ENCODE data around the gene USP33. TPM values are rescaled to one million over a fixed set of nuclear protein-coding genes. Genes with fewer than 3 reads are reported as not detected.

Gene USP33
- total and polyA plus RNA-seq, 2 of the 13 experiments (the other 11 are each of a cell fraction or from before 2014, with no cell fraction given), result 32.0 to 49.1 TPM

DNA sequence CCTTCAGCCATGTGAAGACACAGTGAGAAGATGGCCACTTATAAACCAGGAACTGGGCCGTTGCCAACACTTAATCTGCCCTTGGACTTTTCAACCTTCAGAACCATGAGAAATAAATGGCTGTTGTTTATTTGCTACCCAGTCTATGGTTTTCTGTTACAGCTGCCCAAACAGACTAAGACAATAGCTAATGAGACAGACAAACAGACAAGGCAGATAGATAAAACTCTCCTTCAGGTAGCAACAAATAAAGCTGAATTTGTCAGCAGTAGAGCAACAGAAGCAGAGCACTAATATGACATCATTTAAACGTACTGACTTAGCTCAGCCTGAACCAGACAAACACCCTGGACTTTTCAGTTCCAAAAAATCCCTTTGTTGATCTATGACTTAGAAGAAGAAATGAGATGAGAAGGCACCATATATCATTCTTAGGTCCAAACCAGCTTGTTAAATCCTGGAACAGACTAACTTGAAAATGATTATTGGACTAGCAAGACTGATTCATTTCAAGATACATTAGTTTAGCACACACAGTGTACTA lies 104.1 kb downstream of the USP33 start (continued):
- TF ChIP-seq, protein P1, sequence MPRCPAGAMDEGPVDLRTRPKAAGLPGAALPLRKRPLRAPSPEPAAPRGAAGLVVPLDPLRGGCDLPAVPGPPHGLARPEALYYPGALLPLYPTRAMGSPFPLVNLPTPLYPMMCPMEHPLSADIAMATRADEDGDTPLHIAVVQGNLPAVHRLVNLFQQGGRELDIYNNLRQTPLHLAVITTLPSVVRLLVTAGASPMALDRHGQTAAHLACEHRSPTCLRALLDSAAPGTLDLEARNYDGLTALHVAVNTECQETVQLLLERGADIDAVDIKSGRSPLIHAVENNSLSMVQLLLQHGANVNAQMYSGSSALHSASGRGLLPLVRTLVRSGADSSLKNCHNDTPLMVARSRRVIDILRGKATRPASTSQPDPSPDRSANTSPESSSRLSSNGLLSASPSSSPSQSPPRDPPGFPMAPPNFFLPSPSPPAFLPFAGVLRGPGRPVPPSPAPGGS (CRISPR knock-in tag; IDR thresholded peaks at IDR 0.05), result no peak
- TF ChIP-seq RARA (CRISPR knock-in tag; IDR thresholded peaks at IDR 0.05) (peak; percentile 86), NFYC (CRISPR knock-in tag; IDR thresholded peaks at IDR 0.05) (no peak), ZNF205 (CRISPR knock-in tag; IDR thresholded peaks at IDR 0.05) (no peak), HOXA3 (CRISPR knock-in tag; IDR thresholded peaks at IDR 0.05) (no peak), NFKB2 (CRISPR knock-in tag; IDR thresholded peaks at IDR 0.05; ENCODE audit: borderline replicate concordance) (no peak), ZNF577 (CRISPR knock-in tag; IDR thresholded peaks at IDR 0.05; ENCODE audit: borderline replicate concordance, low read depth) (no peak), FOXA3 (CRISPR knock-in tag; IDR thresholded peaks at IDR 0.05) (peak; percentile 42; the same call in 1 of the 2 replicates), JUNB (CRISPR knock-in tag; IDR thresholded peaks at IDR 0.05; ENCODE audit: borderline replicate concordance) (no peak), KMT2A (CRISPR knock-in tag; IDR thresholded peaks at IDR 0.05) (no peak), MEIS2 (CRISPR knock-in tag; IDR thresholded peaks at IDR 0.05) (no peak)
- TF ChIP-seq, protein P2, sequence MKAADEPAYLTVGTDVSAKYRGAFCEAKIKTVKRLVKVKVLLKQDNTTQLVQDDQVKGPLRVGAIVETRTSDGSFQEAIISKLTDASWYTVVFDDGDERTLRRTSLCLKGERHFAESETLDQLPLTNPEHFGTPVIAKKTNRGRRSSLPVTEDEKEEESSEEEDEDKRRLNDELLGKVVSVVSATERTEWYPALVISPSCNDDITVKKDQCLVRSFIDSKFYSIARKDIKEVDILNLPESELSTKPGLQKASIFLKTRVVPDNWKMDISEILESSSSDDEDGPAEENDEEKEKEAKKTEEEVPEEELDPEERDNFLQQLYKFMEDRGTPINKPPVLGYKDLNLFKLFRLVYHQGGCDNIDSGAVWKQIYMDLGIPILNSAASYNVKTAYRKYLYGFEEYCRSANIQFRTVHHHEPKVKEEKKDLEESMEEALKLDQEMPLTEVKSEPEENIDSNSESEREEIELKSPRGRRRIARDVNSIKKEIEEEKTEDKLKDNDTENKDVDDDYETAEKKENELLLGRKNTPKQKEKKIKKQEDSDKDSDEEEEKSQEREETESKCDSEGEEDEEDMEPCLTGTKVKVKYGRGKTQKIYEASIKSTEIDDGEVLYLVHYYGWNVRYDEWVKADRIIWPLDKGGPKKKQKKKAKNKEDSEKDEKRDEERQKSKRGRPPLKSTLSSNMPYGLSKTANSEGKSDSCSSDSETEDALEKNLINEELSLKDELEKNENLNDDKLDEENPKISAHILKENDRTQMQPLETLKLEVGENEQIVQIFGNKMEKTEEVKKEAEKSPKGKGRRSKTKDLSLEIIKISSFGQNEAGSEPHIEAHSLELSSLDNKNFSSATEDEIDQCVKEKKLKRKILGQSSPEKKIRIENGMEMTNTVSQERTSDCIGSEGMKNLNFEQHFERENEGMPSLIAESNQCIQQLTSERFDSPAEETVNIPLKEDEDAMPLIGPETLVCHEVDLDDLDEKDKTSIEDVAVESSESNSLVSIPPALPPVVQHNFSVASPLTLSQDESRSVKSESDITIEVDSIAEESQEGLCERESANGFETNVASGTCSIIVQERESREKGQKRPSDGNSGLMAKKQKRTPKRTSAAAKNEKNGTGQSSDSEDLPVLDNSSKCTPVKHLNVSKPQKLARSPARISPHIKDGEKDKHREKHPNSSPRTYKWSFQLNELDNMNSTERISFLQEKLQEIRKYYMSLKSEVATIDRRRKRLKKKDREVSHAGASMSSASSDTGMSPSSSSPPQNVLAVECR (CRISPR knock-in tag; IDR thresholded peaks at IDR 0.05; ENCODE audit: borderline replicate concordance), result no peak
- TF ChIP-seq, protein P3, sequence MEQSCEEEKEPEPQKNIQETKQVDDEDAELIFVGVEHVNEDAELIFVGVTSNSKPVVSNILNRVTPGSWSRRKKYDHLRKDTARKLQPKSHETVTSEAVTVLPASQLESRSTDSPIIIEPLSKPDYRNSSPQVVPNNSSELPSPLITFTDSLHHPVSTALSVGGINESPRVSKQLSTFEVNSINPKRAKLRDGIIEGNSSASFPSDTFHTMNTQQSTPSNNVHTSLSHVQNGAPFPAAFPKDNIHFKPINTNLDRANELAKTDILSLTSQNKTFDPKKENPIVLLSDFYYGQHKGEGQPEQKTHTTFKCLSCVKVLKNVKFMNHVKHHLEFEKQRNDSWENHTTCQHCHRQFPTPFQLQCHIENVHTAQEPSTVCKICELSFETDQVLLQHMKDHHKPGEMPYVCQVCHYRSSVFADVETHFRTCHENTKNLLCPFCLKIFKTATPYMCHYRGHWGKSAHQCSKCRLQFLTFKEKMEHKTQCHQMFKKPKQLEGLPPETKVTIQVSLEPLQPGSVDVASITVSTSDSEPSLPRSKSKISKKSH (CRISPR knock-in tag; IDR thresholded peaks at IDR 0.05; ENCODE audit: borderline replicate concordance), result no peak
- TF ChIP-seq, protein P4, sequence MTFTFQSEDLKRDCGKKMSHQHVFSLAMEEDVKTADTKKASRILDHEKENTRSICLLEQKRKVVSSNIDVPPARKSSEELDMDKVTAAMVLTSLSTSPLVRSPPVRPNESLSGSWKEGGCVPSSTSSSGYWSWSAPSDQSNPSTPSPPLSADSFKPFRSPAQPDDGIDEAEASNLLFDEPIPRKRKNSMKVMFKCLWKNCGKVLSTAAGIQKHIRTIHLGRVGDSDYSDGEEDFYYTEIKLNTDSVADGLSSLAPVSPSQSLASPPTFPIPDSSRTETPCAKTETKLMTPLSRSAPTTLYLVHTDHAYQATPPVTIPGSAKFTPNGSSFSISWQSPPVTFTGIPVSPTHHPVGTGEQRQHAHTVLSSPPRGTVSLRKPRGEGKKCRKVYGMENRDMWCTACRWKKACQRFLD (CRISPR knock-in tag; IDR thresholded peaks at IDR 0.05; ENCODE audit: borderline replicate concordance), result no peak
- TF ChIP-seq, protein P5, sequence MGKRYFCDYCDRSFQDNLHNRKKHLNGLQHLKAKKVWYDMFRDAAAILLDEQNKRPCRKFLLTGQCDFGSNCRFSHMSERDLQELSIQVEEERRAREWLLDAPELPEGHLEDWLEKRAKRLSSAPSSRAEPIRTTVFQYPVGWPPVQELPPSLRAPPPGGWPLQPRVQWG (CRISPR knock-in tag; IDR thresholded peaks at IDR 0.05; ENCODE audit: borderline replicate concordance, low read depth), result no peak
